Stimulated activated CD4-positive, alpha-beta T cell treated with anti-CD3 and anti-CD28 coated beads, Interleukin-1b, Interleukin-23, amount 100 ng/mL, for 1 hour (primary cell): ENCODE results near the gene SPOCK1.
"Not testable (repeated sequence)": the region's sequence is repeated elsewhere in the genome, so short reads cannot be mapped to it uniquely, and the experiment has no call there.

Source experiments
- DNase-seq, 2 donors: peaks; one replicate each; pipeline ENCODE4 v3.0.0-alpha.2; 2020; ENCODE audit warnings: low read depth in 2 of 2

SPOCK1 gene

GRCh38 chr5:136953346-136954069, 545.6 kb downstream of the SPOCK1 start:
- DNase-seq: not testable (repeated sequence)

GRCh38 chr5:136927571-136927970, 571.6 kb downstream of the SPOCK1 start:
- no peak for DNase-seq

- DNase-seq: no peak
These were observed 573.1 kb downstream of the SPOCK1 start for GRCh38 chr5:136926073-136926472.
